SK-N-SH treated with all-trans-retinoic acid at 6 μM for 48 hours (cell line): Measurements from ENCODE around the gene BCAP29.

Source experiments
- ARNTL ChIP-seq: fragments of 450-650 bp; formaldehyde crosslinking; IDR thresholded peaks from 2 replicates; pipeline ENCODE4 v1.5.0; 2020; ENCODE audit warnings: low read depth, mild to moderate bottlenecking, moderate library complexity, borderline replicate concordance
- CSDC2 ChIP-seq: fragments of 250-450 bp; sonication (Bioruptor Pico); IDR thresholded peaks from 2 replicates; pipeline ENCODE4 v1.5.0; 2020; ENCODE audit warnings: mild to moderate bottlenecking, moderate library complexity
- ESRRG ChIP-seq: fragments of 250-450 bp; sonication (Bioruptor Pico); IDR thresholded peaks from 2 replicates; pipeline ENCODE4 v1.6.1; 2021; ENCODE audit warnings: mild to moderate bottlenecking
- ISL1 ChIP-seq: fragments of 250-450 bp; sonication (Bioruptor Pico); IDR thresholded peaks from 2 replicates; pipeline ENCODE4 v2.1.2; 2022; ENCODE audit warnings: mild to moderate bottlenecking, moderate library complexity
- PPARA ChIP-seq: fragments of 250-450 bp; sonication (Bioruptor Pico); IDR thresholded peaks from 2 replicates; pipeline ENCODE4 v1.5.0; 2020; ENCODE audit warnings: mild to moderate bottlenecking, borderline replicate concordance
- ZFP3 ChIP-seq: fragments of 250-450 bp; sonication (Bioruptor Pico); IDR thresholded peaks from 2 replicates; pipeline ENCODE4 v1.5.0; 2020; ENCODE audit warnings: mild to moderate bottlenecking, moderate library complexity
- ZFP30 ChIP-seq: fragments of 450-650 bp; formaldehyde crosslinking; IDR thresholded peaks from 2 replicates; pipeline ENCODE4 v1.5.0; 2022; ENCODE audit warnings: mild to moderate bottlenecking, moderate library complexity
- TF ChIP-seq, protein P1 (sequence below): fragments of 250-450 bp; sonication (Bioruptor Pico); IDR thresholded peaks from 2 replicates; pipeline ENCODE4 v1.8.0; 2020; ENCODE audit warnings: mild to moderate bottlenecking, moderate library complexity, borderline replicate concordance

DNA sequence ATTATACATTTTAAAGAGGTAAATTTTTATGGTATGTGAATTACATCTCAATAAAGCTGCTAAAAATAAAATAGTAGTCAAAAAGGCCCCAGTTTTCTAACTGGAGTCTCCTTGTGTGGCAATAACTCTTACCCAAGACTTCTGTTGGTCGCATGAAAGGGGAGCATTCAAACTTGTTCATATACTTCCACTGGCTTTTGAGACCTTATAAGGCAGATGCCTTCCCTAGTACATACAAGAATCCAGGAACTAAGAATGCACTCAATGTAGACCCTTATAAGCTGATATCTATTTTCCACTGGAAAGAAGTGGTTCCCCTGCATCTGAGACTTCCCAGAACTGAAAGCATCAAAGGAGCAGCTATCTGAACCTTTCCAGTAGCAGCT is 13.0 kb downstream of the BCAP29 start:
- TF ChIP-seq, protein P1, sequence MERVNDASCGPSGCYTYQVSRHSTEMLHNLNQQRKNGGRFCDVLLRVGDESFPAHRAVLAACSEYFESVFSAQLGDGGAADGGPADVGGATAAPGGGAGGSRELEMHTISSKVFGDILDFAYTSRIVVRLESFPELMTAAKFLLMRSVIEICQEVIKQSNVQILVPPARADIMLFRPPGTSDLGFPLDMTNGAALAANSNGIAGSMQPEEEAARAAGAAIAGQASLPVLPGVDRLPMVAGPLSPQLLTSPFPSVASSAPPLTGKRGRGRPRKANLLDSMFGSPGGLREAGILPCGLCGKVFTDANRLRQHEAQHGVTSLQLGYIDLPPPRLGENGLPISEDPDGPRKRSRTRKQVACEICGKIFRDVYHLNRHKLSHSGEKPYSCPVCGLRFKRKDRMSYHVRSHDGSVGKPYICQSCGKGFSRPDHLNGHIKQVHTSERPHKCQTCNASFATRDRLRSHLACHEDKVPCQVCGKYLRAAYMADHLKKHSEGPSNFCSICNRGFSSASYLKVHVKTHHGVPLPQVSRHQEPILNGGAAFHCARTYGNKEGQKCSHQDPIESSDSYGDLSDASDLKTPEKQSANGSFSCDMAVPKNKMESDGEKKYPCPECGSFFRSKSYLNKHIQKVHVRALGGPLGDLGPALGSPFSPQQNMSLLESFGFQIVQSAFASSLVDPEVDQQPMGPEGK (CRISPR knock-in tag) = no peak
- TF ChIP-seq ARNTL (CRISPR knock-in tag) (no peak), ISL1 (CRISPR knock-in tag) (no peak), ZFP3 (CRISPR knock-in tag) (no peak), ESRRG (CRISPR knock-in tag) (no peak), CSDC2 (CRISPR knock-in tag) (no peak), PPARA (CRISPR knock-in tag) (no peak), ZFP30 (CRISPR knock-in tag) (no peak)
